Trophoblast cell (in vitro differentiated cells and primary cell): Measurements from ENCODE around the gene MIPOL1.

ENCODE experiments used
- DNase-seq, 2 donors: peaks; one replicate each; pipeline ENCODE4 v3.0.0-alpha.2; 2016
- H2AFZ ChIP-seq: 2 replicates; pipeline ENCODE4 v1.6.1; 2013; ENCODE audit warnings: low read length, moderate library complexity, mild to moderate bottlenecking; ENCODE audit not compliant: insufficient read depth, poor library complexity
- H2AK5ac ChIP-seq: 2 replicates; pipeline ENCODE4 v1.6.1; 2013; ENCODE audit warnings: mild to moderate bottlenecking, low read length
- H2BK120ac ChIP-seq: 2 replicates; pipeline ENCODE4 v1.6.1; 2013; ENCODE audit warnings: low read length, mild to moderate bottlenecking, moderate library complexity; ENCODE audit not compliant: insufficient read depth, poor library complexity
- H2BK12ac ChIP-seq: 2 replicates; pipeline ENCODE4 v1.6.1; 2013; ENCODE audit warnings: mild to moderate bottlenecking, low read length, moderate library complexity
- H2BK5ac ChIP-seq: 2 replicates; pipeline ENCODE4 v1.6.1; 2013; ENCODE audit warnings: low read length, low read depth, moderate library complexity, mild to moderate bottlenecking; ENCODE audit not compliant: poor library complexity
- H3K14ac ChIP-seq: 2 replicates; pipeline ENCODE4 v1.6.1; 2013; ENCODE audit warnings: mild to moderate bottlenecking, low read length
- H3K18ac ChIP-seq: 2 replicates; pipeline ENCODE4 v1.6.1; 2013; ENCODE audit warnings: mild to moderate bottlenecking, low read length
- H3K23ac ChIP-seq: 2 replicates; pipeline ENCODE4 v1.6.1; 2013; ENCODE audit warnings: low read length
- H3K27ac ChIP-seq: 2 replicates; pipeline ENCODE4 v1.5.1; 2013; ENCODE audit warnings: low read depth, mild to moderate bottlenecking, inconsistent platforms, low read length, moderate library complexity
- H3K27me3 ChIP-seq: 2 replicates; pipeline ENCODE4 v1.6.1; 2013; ENCODE audit warnings: inconsistent platforms, mild to moderate bottlenecking, low read length, moderate library complexity; ENCODE audit not compliant: insufficient read depth
- H3K36me3 ChIP-seq, 2 experiments: 1 replicate in 1 of 2; 2 replicates in 1 of 2; pipeline ENCODE4 v1.6.1; 2013; ENCODE audit warnings: low read length in 2 of 2, mild to moderate bottlenecking in 2 of 2, moderate library complexity in 1 of 2; ENCODE audit not compliant: insufficient read depth in 2 of 2, control insufficient read depth in 1 of 2
- H3K4ac ChIP-seq: 2 replicates; pipeline ENCODE4 v1.6.1; 2013; ENCODE audit warnings: low read depth, mild to moderate bottlenecking, low read length, moderate library complexity
- H3K4me1 ChIP-seq, 2 experiments: 1 replicate in 1 of 2; 2 replicates in 1 of 2; pipeline ENCODE4 v1.6.1; 2013; ENCODE audit warnings: low read length in 2 of 2, mild to moderate bottlenecking in 2 of 2, moderate library complexity in 1 of 2; ENCODE audit not compliant: insufficient read depth in 2 of 2, control insufficient read depth in 1 of 2
- H3K4me2 ChIP-seq: 2 replicates; pipeline ENCODE4 v1.6.1; 2013; ENCODE audit warnings: inconsistent platforms, mild to moderate bottlenecking, low read length, moderate library complexity
- H3K4me3 ChIP-seq: 2 replicates; pipeline ENCODE4 v1.5.1; 2013; ENCODE audit warnings: mild to moderate bottlenecking, low read depth, low read length, inconsistent platforms
- H3K79me1 ChIP-seq: one replicate; pipeline ENCODE4 v1.6.1; 2013; ENCODE audit warnings: low read length
- H3K79me2 ChIP-seq: 2 replicates; pipeline ENCODE4 v1.6.1; 2013; ENCODE audit warnings: low read length, mild to moderate bottlenecking; ENCODE audit not compliant: control insufficient read depth, insufficient read depth, poor library complexity
- H3K9ac ChIP-seq: 2 replicates; pipeline ENCODE4 v1.6.1; 2013; ENCODE audit warnings: mild to moderate bottlenecking, low read length
- H3K9me3 ChIP-seq: 2 replicates; pipeline ENCODE4 v1.6.1; 2013; ENCODE audit warnings: low read depth, mild to moderate bottlenecking, control low read depth, inconsistent platforms, low read length; ENCODE audit not compliant: insufficient read depth
- H4K12ac ChIP-seq: 2 replicates; pipeline ENCODE4 v1.6.1; 2013; ENCODE audit warnings: low read depth, mild to moderate bottlenecking, low read length, moderate library complexity
- H4K8ac ChIP-seq: 2 replicates; pipeline ENCODE4 v1.6.1; 2013; ENCODE audit warnings: low read depth, mild to moderate bottlenecking, low read length, moderate library complexity
- H4K91ac ChIP-seq: one replicate; pipeline ENCODE4 v1.6.1; 2013; ENCODE audit warnings: low read depth, mild to moderate bottlenecking, low read length, moderate library complexity
- WGBS: extraction: QIAGEN DNeasy Blood & Tissue Kit; methylation state at CpG from one replicate; pipeline ENCODE4 v1.1.7; 2013; ENCODE audit warnings: missing lambda C conversion rate; ENCODE audit not compliant: insufficient read length, insufficient coverage; ENCODE audit errors: extremely low coverage; 5-methylcytosine and 5-hydroxymethylcytosine counted together

MIPOL1 gene

GRCh38 chr14:37438444-37438843 is 240.7 kb downstream of the MIPOL1 start:
- no peak overlapping the region for H2BK120ac ChIP-seq
- H3K27me3 ChIP-seq: no peaks in the 10 kb centered on the region
- H3K4me2 ChIP-seq: no peak overlapping the region
- no peak overlapping the region for H4K91ac ChIP-seq
- no peak for DNase-seq
- H4K12ac ChIP-seq: no peak overlapping the region
- H3K36me3 ChIP-seq: no peaks in the 10 kb centered on the region
- no peak overlapping the region for H2AK5ac ChIP-seq
- no peak overlapping the region for H3K18ac ChIP-seq
- no peaks in the 10 kb centered on the region for H3K9me3 ChIP-seq
- no peaks in the 10 kb centered on the region for H3K79me2 ChIP-seq
- H3K27ac ChIP-seq: no peak overlapping the region
- no peak overlapping the region for H3K4ac ChIP-seq
- H2BK12ac ChIP-seq: no peak overlapping the region
- H3K4me1 ChIP-seq: no peaks in the 10 kb centered on the region
- H3K14ac ChIP-seq: no peak overlapping the region
- H3K9ac ChIP-seq: no peak overlapping the region
- H3K23ac ChIP-seq: no peak overlapping the region
- H3K79me1 ChIP-seq: no peaks in the 10 kb centered on the region
- H3K4me3 ChIP-seq: no peak overlapping the region
- H4K8ac ChIP-seq: no peak overlapping the region
- no peak overlapping the region for H2BK5ac ChIP-seq
- WGBS: no CpG with 5 or more reads among the region's 2 CpGs
- no peak overlapping the region for H2AFZ ChIP-seq

- H2AK5ac ChIP-seq: no peak overlapping the region
- no peak overlapping the region for H3K4me2 ChIP-seq
- no peak overlapping the region for H3K14ac ChIP-seq
- H3K4me1 ChIP-seq: no peaks in the 10 kb centered on the region
- no peak overlapping the region for H3K4ac ChIP-seq
- no peak overlapping the region for H4K8ac ChIP-seq
- no peaks in the 10 kb centered on the region for H3K36me3 ChIP-seq
- H4K12ac ChIP-seq: no peak overlapping the region
- no peak overlapping the region for H3K4me3 ChIP-seq
- no peaks in the 10 kb centered on the region for H3K27me3 ChIP-seq
- H3K23ac ChIP-seq: no peak overlapping the region
- no peak overlapping the region for H3K18ac ChIP-seq
- whole genome bisulfite sequencing: no CpG with 5 or more reads among the region's 1 CpG
- no peak overlapping the region for H2BK5ac ChIP-seq
- no peaks in the 10 kb centered on the region for H3K9me3 ChIP-seq
- no peak overlapping the region for H2BK12ac ChIP-seq
- no peak overlapping the region for H4K91ac ChIP-seq
- H2BK120ac ChIP-seq: no peak overlapping the region
- no peak overlapping the region for H3K27ac ChIP-seq
- no peak for DNase-seq
- H3K9ac ChIP-seq: no peak overlapping the region
- no peak overlapping the region for H2AFZ ChIP-seq
- no peaks in the 10 kb centered on the region for H3K79me2 ChIP-seq
- H3K79me1 ChIP-seq: no peaks in the 10 kb centered on the region
These were observed 245.7 kb downstream of the MIPOL1 start for GRCh38 chr14:37443461-37443860.

- WGBS: no CpG with 5 or more reads among the region's 2 CpGs
- Histone ChIP-seq H3K4me2 (peak overlapping the region; percentile 34), H3K27ac (no peak overlapping the region), H2BK120ac (no peak overlapping the region), H2AK5ac (no peak overlapping the region), H3K18ac (no peak overlapping the region), H3K27me3 (no peaks in the 10 kb centered on the region), H2BK5ac (no peak overlapping the region), H4K91ac (no peak overlapping the region), H3K9me3 (no peaks in the 10 kb centered on the region), H2AFZ (no peak overlapping the region), H3K14ac (no peak overlapping the region), H3K4ac (no peak overlapping the region), H3K36me3 (no peaks in the 10 kb centered on the region), H3K79me2 (no peaks in the 10 kb centered on the region), H3K4me1 (no peaks in the 10 kb centered on the region), H3K79me1 (no peaks in the 10 kb centered on the region), H4K12ac (no peak overlapping the region), H2BK12ac (no peak overlapping the region), H3K4me3 (no peak overlapping the region), H4K8ac (no peak overlapping the region), H3K9ac (no peak overlapping the region), H3K23ac (no peak overlapping the region)
- no peak for DNase-seq
These were observed 250.2 kb downstream of the MIPOL1 start for GRCh38 chr14:37447883-37448391.

GRCh38 chr14:37452323-37452722 is 254.6 kb downstream of the MIPOL1 start:
- no peak overlapping the region for H3K4ac ChIP-seq
- no peaks in the 10 kb centered on the region for H3K36me3 ChIP-seq
- no peak overlapping the region for H3K4me2 ChIP-seq
- no peak overlapping the region for H2BK12ac ChIP-seq
- no peak overlapping the region for H2BK120ac ChIP-seq
- H3K9ac ChIP-seq: no peak overlapping the region
- no peaks in the 10 kb centered on the region for H3K79me2 ChIP-seq
- no peak overlapping the region for H3K27ac ChIP-seq
- H4K91ac ChIP-seq: no peak overlapping the region
- no peaks in the 10 kb centered on the region for H3K79me1 ChIP-seq
- H2AK5ac ChIP-seq: no peak overlapping the region
- no peaks in the 10 kb centered on the region for H3K9me3 ChIP-seq
- H3K4me3 ChIP-seq: no peak overlapping the region
- DNase-seq: no peak
- no peak overlapping the region for H2BK5ac ChIP-seq
- no peaks in the 10 kb centered on the region for H3K4me1 ChIP-seq
- H4K8ac ChIP-seq: no peak overlapping the region
- no peak overlapping the region for H4K12ac ChIP-seq
- no peak overlapping the region for H2AFZ ChIP-seq
- H3K14ac ChIP-seq: no peak overlapping the region
- H3K18ac ChIP-seq: no peak overlapping the region
- H3K23ac ChIP-seq: no peak overlapping the region
- H3K27me3 ChIP-seq: no peaks in the 10 kb centered on the region
